Measurements from ENCODE around the gene SPOP.

DNA sequence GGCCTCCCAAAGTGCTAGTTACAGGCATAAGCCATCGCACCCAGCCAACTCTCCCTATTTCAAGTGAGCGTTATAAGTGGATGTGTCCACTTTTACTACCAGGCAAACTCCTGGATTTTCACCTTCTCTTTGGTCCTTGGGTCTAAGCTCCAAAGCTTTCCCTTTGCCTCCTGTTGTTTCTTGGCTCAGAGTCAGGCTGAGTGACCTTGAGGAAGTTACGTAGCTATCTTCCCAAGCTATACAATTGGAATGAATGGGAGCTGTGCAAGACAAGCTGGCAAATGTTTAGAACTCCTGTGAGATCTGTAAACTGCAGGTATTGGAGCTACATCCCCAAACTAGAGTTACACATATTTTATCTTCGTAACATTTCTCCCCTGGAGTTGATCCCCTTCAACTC lies 81.9 kb downstream of the SPOP start:
- TF ChIP-seq, protein P1, sequence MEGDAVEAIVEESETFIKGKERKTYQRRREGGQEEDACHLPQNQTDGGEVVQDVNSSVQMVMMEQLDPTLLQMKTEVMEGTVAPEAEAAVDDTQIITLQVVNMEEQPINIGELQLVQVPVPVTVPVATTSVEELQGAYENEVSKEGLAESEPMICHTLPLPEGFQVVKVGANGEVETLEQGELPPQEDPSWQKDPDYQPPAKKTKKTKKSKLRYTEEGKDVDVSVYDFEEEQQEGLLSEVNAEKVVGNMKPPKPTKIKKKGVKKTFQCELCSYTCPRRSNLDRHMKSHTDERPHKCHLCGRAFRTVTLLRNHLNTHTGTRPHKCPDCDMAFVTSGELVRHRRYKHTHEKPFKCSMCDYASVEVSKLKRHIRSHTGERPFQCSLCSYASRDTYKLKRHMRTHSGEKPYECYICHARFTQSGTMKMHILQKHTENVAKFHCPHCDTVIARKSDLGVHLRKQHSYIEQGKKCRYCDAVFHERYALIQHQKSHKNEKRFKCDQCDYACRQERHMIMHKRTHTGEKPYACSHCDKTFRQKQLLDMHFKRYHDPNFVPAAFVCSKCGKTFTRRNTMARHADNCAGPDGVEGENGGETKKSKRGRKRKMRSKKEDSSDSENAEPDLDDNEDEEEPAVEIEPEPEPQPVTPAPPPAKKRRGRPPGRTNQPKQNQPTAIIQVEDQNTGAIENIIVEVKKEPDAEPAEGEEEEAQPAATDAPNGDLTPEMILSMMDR (IDR thresholded peaks at IDR 0.05) = no peak
- TF ChIP-seq POLR2A (IDR thresholded peaks at IDR 0.05) = no peak
